IMR-90 (cell line): ENCODE measurements around the gene ADAMTS17.

Source experiments
- POLR2A ChIP-seq: IDR thresholded peaks from 2 replicates; pipeline ENCODE4 v1.6.1; 2012; ENCODE audit warnings: mild to moderate bottlenecking, low read depth, low read length
- RAD21 ChIP-seq: IDR thresholded peaks from 2 replicates; pipeline ENCODE4 v1.6.1; 2012; ENCODE audit warnings: low read length, improper control_type of control experiment
- RFX5 ChIP-seq: IDR thresholded peaks from 2 replicates; pipeline ENCODE4 v1.8.0; 2012; ENCODE audit warnings: low read depth, mild to moderate bottlenecking, low read length, moderate library complexity
- SMC3 ChIP-seq: fragments of 150-350 bp; IDR thresholded peaks from 2 replicates; pipeline ENCODE4 v1.6.1; 2016; ENCODE audit warnings: low read depth, mild to moderate bottlenecking, antibody characterized with exemption, low read length, moderate library complexity
- TF ChIP-seq, protein P1 (sequence below): conservative IDR thresholded peaks from 2 replicates; pipeline ENCODE4 v1.5.1; 2012; ENCODE audit warnings: mild to moderate bottlenecking, low read depth, low read length, improper control_type of control experiment

DNA sequence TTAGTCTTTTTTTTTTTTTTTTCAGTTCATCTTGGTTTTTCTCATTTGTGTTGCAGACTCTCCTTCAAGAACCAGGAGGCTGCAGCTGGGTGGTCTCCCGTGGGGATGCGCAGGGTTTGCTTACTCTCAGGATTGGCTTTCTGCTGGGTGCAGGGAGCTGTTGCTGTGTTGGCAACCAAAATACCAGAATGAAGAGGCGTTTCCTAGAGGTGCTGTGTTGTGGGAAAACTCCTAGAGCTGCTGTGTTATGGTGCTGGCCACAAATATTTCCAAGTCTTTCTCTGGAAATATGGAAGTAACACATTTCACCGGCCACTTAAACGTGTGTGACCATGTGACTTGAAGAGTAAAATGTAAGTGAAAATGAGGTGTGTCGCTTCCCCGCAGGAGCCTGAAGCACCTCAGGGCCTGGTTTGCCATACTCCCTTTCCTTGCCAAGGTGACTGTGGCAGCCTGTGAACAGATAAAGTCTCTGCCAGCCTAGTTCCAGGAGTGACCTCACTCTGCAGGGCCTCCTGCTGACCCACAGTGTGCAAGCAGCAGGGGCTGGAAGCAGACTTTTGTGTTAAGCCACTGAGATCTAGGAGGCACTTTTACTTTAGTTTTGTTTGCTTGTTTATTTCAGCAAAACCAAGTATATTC lies 258.9 kb downstream of the ADAMTS17 start:
- TF ChIP-seq, protein P1, sequence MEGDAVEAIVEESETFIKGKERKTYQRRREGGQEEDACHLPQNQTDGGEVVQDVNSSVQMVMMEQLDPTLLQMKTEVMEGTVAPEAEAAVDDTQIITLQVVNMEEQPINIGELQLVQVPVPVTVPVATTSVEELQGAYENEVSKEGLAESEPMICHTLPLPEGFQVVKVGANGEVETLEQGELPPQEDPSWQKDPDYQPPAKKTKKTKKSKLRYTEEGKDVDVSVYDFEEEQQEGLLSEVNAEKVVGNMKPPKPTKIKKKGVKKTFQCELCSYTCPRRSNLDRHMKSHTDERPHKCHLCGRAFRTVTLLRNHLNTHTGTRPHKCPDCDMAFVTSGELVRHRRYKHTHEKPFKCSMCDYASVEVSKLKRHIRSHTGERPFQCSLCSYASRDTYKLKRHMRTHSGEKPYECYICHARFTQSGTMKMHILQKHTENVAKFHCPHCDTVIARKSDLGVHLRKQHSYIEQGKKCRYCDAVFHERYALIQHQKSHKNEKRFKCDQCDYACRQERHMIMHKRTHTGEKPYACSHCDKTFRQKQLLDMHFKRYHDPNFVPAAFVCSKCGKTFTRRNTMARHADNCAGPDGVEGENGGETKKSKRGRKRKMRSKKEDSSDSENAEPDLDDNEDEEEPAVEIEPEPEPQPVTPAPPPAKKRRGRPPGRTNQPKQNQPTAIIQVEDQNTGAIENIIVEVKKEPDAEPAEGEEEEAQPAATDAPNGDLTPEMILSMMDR: no peak
- TF ChIP-seq RAD21 (no peak), POLR2A (no peak), SMC3 (no peak), RFX5 (no peak)
